Measurements from ENCODE around the gene SPTSSA.

SPTSSA gene

DNA sequence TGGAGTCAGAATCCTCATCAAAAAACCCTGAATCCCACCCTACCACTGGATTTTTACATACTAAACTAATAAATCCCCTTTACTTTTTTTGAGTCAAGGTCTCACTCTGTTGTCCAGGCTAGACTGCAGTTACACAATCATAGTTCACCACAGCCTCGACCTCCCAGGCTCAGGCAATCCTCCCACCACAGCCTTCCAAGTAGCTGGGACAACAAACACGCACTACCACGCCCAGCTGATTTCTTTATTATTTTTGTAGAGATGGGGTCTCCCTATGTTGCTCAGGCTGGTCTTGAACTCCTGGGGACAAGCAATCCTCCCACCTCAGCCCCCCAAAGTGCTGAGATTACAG lies 24.3 kb downstream of the SPTSSA start:
- Histone ChIP-seq H3K9me2 (replicated peaks; ENCODE audit: insufficient read depth, low read length) (no peaks in the 10 kb centered on the region), H3K9me3 (replicated peaks; ENCODE audit: insufficient read depth, low read length) (no peaks in the 10 kb centered on the region), H3K4me2 (ENCODE audit: low read depth, low read length) (no peak overlapping the region), H3K27ac (ENCODE audit: low read length) (no peak overlapping the region), H2AFZ (ENCODE audit: low read length) (no peak overlapping the region), H3K36me3 (replicated peaks; ENCODE audit: insufficient read depth, low read length) (no peaks in the 10 kb centered on the region), H3K4me1 (ENCODE audit: low read length) (no peaks in the 10 kb centered on the region), H4K20me1 (ENCODE audit: insufficient read depth, low read length) (peaks cover 2% of the 10 kb centered on the region; the same call in 1 of the 2 replicates), H3K9ac (ENCODE audit: low read length) (no peak overlapping the region), H3F3A (ENCODE audit: insufficient read depth, low read length) (no peaks in the 10 kb centered on the region), H3K27me3 (replicated peaks; ENCODE audit: insufficient read depth, low read length) (no peaks in the 10 kb centered on the region), H3K4me3 (ENCODE audit: low read length) (no peak overlapping the region), H3K79me2 (ENCODE audit: low read length) (peaks cover 5% of the 10 kb centered on the region)
- no peak for TF ChIP-seq EZH2phosphoT487 (IDR thresholded peaks at IDR 0.05; ENCODE audit: low read length)
- TF ChIP-seq EZH2 (optimal IDR thresholded peaks at IDR 0.05; ENCODE audit: low read depth, low read length), result no peak
- TF ChIP-seq, protein P1, sequence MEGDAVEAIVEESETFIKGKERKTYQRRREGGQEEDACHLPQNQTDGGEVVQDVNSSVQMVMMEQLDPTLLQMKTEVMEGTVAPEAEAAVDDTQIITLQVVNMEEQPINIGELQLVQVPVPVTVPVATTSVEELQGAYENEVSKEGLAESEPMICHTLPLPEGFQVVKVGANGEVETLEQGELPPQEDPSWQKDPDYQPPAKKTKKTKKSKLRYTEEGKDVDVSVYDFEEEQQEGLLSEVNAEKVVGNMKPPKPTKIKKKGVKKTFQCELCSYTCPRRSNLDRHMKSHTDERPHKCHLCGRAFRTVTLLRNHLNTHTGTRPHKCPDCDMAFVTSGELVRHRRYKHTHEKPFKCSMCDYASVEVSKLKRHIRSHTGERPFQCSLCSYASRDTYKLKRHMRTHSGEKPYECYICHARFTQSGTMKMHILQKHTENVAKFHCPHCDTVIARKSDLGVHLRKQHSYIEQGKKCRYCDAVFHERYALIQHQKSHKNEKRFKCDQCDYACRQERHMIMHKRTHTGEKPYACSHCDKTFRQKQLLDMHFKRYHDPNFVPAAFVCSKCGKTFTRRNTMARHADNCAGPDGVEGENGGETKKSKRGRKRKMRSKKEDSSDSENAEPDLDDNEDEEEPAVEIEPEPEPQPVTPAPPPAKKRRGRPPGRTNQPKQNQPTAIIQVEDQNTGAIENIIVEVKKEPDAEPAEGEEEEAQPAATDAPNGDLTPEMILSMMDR (IDR thresholded peaks at IDR 0.05; ENCODE audit: low read length), result no peak
- DNase-seq, result no peak

DNA sequence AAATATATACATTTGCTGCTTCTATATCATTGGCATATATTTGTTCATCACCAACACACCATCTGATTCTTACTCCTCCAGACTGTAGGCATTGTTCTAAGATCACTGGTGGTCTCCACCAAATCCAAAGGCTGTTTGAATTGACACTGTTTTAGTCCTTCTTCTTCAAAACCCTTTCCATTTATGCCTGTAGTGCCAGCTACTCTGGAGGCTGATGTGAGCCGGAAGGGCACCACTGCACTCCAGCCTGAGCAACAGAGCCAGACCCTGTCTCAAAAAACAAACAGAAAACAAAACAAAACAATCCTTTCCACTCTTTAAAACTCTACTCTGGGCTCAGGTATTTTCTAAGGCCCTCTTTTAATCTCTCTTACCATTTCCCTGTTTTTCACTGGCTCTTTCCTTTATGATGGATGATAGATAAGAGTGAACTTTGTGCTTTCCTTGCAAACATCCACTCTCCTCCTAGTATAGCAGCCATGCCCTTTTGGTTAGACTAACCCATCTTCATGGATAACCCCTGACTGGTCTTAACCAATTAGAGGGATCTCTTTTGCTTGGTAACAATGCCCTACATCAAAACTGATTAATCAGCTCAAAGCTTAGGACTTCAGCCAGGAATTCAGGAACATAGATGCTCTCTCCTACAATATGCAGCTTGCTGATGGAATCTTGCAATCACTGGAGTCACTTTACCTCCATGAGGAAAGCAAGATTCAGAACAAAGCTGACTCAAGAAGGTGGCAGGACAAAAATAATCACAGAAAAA lies 24.9 kb downstream of the SPTSSA start:
- H3K4me2 ChIP-seq (ENCODE audit: low read depth, low read length), result no peak overlapping the region
- peaks cover 2% of the 10 kb centered on the region; the same call in 1 of the 2 replicates for H4K20me1 ChIP-seq (ENCODE audit: insufficient read depth, low read length)

DNA sequence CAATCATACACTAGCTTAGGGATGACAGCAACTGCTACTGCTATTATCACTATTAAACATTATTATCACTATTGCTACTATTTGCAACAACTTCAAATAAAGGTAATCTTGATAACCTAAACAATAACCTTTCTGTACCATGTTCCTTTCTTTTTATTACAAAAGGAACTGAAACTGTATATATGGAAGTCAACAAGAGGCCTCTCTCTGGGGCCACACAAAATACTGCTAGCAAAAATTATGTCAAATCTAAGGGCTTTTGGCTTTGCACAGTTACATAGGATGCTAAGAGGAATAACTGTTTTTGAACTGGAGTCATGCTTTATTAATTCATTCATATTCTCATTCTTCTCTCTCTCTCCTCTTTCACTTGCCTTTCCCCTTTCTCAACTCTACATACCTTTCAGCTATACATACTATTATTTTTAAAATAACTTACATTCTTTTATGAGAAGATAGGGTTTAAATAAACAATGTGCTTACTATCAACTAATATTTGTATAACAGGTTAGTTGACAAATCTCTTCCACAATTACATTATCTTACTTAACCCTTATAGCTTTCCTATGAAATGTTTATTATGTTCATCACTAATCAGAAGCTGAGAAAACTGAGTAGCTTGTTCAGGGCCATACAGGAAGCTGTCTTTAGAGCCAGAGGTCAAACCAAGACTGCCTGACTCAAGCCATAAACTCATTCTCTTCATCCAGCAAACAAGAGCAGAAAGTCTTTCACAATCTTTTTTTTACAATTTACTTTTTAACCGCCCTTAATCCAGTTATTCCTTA lies 25.7 kb downstream of the SPTSSA start:
- no peaks in the 10 kb centered on the region for H3K4me1 ChIP-seq (ENCODE audit: low read length)
- H3K9me3 ChIP-seq (replicated peaks; ENCODE audit: insufficient read depth, low read length), result no peaks in the 10 kb centered on the region
- H3K79me2 ChIP-seq (ENCODE audit: low read length), result peaks cover 5% of the 10 kb centered on the region
- H3K9ac ChIP-seq (ENCODE audit: low read length), result no peak overlapping the region
- H3K4me3 ChIP-seq (ENCODE audit: low read length), result no peak overlapping the region
- no peaks in the 10 kb centered on the region for H3K36me3 ChIP-seq (replicated peaks; ENCODE audit: insufficient read depth, low read length)
- no peaks in the 10 kb centered on the region for H3K9me2 ChIP-seq (replicated peaks; ENCODE audit: insufficient read depth, low read length)
- TF ChIP-seq EZH2 (optimal IDR thresholded peaks at IDR 0.05; ENCODE audit: low read depth, low read length), result no peak
- TF ChIP-seq EZH2phosphoT487 (IDR thresholded peaks at IDR 0.05; ENCODE audit: low read length), result no peak
- TF ChIP-seq, protein P1 (IDR thresholded peaks at IDR 0.05; ENCODE audit: low read length), result no peak
- no peak overlapping the region for H3K27ac ChIP-seq (ENCODE audit: low read length)
- no peaks in the 10 kb centered on the region for H3K27me3 ChIP-seq (replicated peaks; ENCODE audit: insufficient read depth, low read length)
- no peak overlapping the region for H3K4me2 ChIP-seq (ENCODE audit: low read depth, low read length)
- peaks cover 2% of the 10 kb centered on the region; the same call in 1 of the 2 replicates for H4K20me1 ChIP-seq (ENCODE audit: insufficient read depth, low read length)
- no peak overlapping the region for H2AFZ ChIP-seq (ENCODE audit: low read length)
- H3F3A ChIP-seq (ENCODE audit: insufficient read depth, low read length), result no peaks in the 10 kb centered on the region
- DNase-seq, result no peak

More for the DNA sequence above, 24.9 kb downstream of the SPTSSA start:
- H3K4me3 ChIP-seq (ENCODE audit: low read length), result no peak overlapping the region
- H3K36me3 ChIP-seq (replicated peaks; ENCODE audit: insufficient read depth, low read length), result no peaks in the 10 kb centered on the region
- peaks cover 5% of the 10 kb centered on the region for H3K79me2 ChIP-seq (ENCODE audit: low read length)
- no peaks in the 10 kb centered on the region for H3K4me1 ChIP-seq (ENCODE audit: low read length)
- H3K9me2 ChIP-seq (replicated peaks; ENCODE audit: insufficient read depth, low read length), result no peaks in the 10 kb centered on the region
- H2AFZ ChIP-seq (ENCODE audit: low read length), result no peak overlapping the region
- no peaks in the 10 kb centered on the region for H3F3A ChIP-seq (ENCODE audit: insufficient read depth, low read length)
- TF ChIP-seq EZH2 (optimal IDR thresholded peaks at IDR 0.05; ENCODE audit: low read depth, low read length), result no peak
- TF ChIP-seq EZH2phosphoT487 (IDR thresholded peaks at IDR 0.05; ENCODE audit: low read length), result no peak
- TF ChIP-seq, protein P1 (IDR thresholded peaks at IDR 0.05; ENCODE audit: low read length), result no peak
- H3K9ac ChIP-seq (ENCODE audit: low read length), result no peak overlapping the region
- no peaks in the 10 kb centered on the region for H3K9me3 ChIP-seq (replicated peaks; ENCODE audit: insufficient read depth, low read length)
- DNase-seq, result no peak
- no peaks in the 10 kb centered on the region for H3K27me3 ChIP-seq (replicated peaks; ENCODE audit: insufficient read depth, low read length)
- H3K27ac ChIP-seq (ENCODE audit: low read length), result no peak overlapping the region

All from MM.1S (cell line).